GM12878 (cell line): Measurements from ENCODE around the gene KCNQ1.

ENCODE experiments used
- BHLHE40 ChIP-seq, 2 experiments: fragments of 450-650 bp in 1 of 2; IDR thresholded peaks; 2 replicates each; pipeline ENCODE4 v1.6.1; 2011 to 2017; ENCODE audit warnings: low read depth in 2 of 2, borderline replicate concordance in 1 of 2, improper control_type of control experiment in 1 of 2, low read length in 1 of 2, mild to moderate bottlenecking in 1 of 2
- CTCF ChIP-seq, 3 experiments: IDR thresholded peaks in 2 of 3; conservative IDR thresholded peaks in 1 of 3; 2 replicates each; pipeline ENCODE4 v1.5.1; 2011; ENCODE audit warnings: low read depth in 3 of 3, low read length in 3 of 3, mild to moderate bottlenecking in 3 of 3, control low read depth in 2 of 3, moderate library complexity in 2 of 3, inconsistent platforms in 1 of 3, mixed read lengths in 1 of 3; ENCODE audit not compliant: control insufficient read depth in 2 of 3, insufficient read depth in 1 of 3; ENCODE audit errors: extremely low read depth in 1 of 3
- EGR1 ChIP-seq, 2 experiments: IDR thresholded peaks; 1 replicate in 1 of 2; 2 replicates in 1 of 2; pipeline ENCODE4 v1.6.1; 2011 to 2012; ENCODE audit warnings: low read depth in 2 of 2, low read length in 2 of 2, borderline replicate concordance in 1 of 2, mild to moderate bottlenecking in 1 of 2, moderate library complexity in 1 of 2
- EP300 ChIP-seq, 2 experiments: fragments of 150-350 bp in 1 of 2; IDR thresholded peaks; 2 replicates each; pipeline ENCODE4 v1.6.1; 2011 to 2012; ENCODE audit warnings: low read depth in 2 of 2, low read length in 2 of 2, borderline replicate concordance in 1 of 2, improper control_type of control experiment in 1 of 2, inconsistent platforms in 1 of 2; ENCODE audit not compliant: control insufficient read depth in 1 of 2
- GABPA ChIP-seq: IDR thresholded peaks from 2 replicates; pipeline ENCODE4 v1.6.1; 2014; ENCODE audit warnings: antibody characterized with exemption, low read depth, mild to moderate bottlenecking, inconsistent platforms
- JUNB ChIP-seq: IDR thresholded peaks from 2 replicates; pipeline ENCODE4 v1.6.1; 2016; ENCODE audit warnings: antibody characterized with exemption, mild to moderate bottlenecking
- PKNOX1 ChIP-seq: fragments of 450-650 bp; IDR thresholded peaks from 2 replicates; pipeline ENCODE4 v1.6.1; 2016; ENCODE audit warnings: mild to moderate bottlenecking
- POLR2A ChIP-seq: IDR thresholded peaks from 2 replicates; pipeline ENCODE4 v1.6.1; 2011; ENCODE audit warnings: low read depth, mild to moderate bottlenecking, low read length
- REST ChIP-seq: IDR thresholded peaks from 2 replicates; pipeline ENCODE4 v1.6.1; 2012; ENCODE audit warnings: mild to moderate bottlenecking, low read depth, low read length
- SMARCA5 ChIP-seq: fragments of 450-650 bp; IDR thresholded peaks from 2 replicates; pipeline ENCODE4 v1.6.1; 2017; ENCODE audit warnings: mild to moderate bottlenecking
- TCF3 ChIP-seq: IDR thresholded peaks from 2 replicates; pipeline ENCODE4 v1.6.1; 2012; ENCODE audit warnings: low read depth, mild to moderate bottlenecking, low read length, borderline replicate concordance; ENCODE audit not compliant: insufficient read depth

GRCh38 chr11:2835296-2835695 lies 390.5 kb downstream of the KCNQ1 start:
- TF ChIP-seq BHLHE40 (IDR thresholded peaks at IDR 0.05; ENCODE audit: borderline replicate concordance in 1 of 2, low read depth in 2 of 2, low read length in 1 of 2), result no peak
- TF ChIP-seq POLR2A, result no peak
- TF ChIP-seq TCF3, result no peak
- no peak for TF ChIP-seq GABPA
- no peak for TF ChIP-seq REST
- TF ChIP-seq CTCF (IDR thresholded peaks at IDR 0.05 in 2 of 3, conservative IDR thresholded peaks at IDR 0.05 in 1 of 3; ENCODE audit: control insufficient read depth in 2 of 3, extremely low read depth in 1 of 3, insufficient read depth in 1 of 3, low read depth in 3 of 3, low read length in 3 of 3), result no peak
- TF ChIP-seq PKNOX1, result no peak
- no peak for TF ChIP-seq SMARCA5
- TF ChIP-seq EP300 (IDR thresholded peaks at IDR 0.05; ENCODE audit: borderline replicate concordance in 1 of 2, control insufficient read depth in 1 of 2, low read depth in 2 of 2, low read length in 2 of 2), result no peak
- no peak for TF ChIP-seq JUNB
- no peak for TF ChIP-seq EGR1 (IDR thresholded peaks at IDR 0.05; ENCODE audit: borderline replicate concordance in 1 of 2, low read depth in 2 of 2, low read length in 2 of 2)
